NCI-H1436 (cell line): ENCODE results near the gene DIS3L2.
A peak's percentile ranks its signal among the peaks of the same experiment; 100 is the strongest.
"Not testable (repeated sequence)": the region's sequence is repeated elsewhere in the genome, so short reads cannot be mapped to it uniquely, and the experiment has no call there.

Experiments used
- DNase-seq: peaks from one replicate; lab custom pipeline; 2025; lab: John Stamatoyannopoulos, UW

The DIS3L2 gene

GRCh38 chr2:232349546-232349945 is 388.0 kb downstream of the DIS3L2 start:
- DNase-seq = no peak

GRCh38 chr2:232349946-232350635 is 388.6 kb downstream of the DIS3L2 start:
- no peak for DNase-seq

- no peak for DNase-seq
These were observed 389.5 kb downstream of the DIS3L2 start for GRCh38 chr2:232350804-232351685.

GRCh38 chr2:232351686-232352510 is 390.4 kb downstream of the DIS3L2 start:
- DNase-seq = no peak

GRCh38 chr2:232352511-232353091 is 391.1 kb downstream of the DIS3L2 start:
- DNase-seq = no peak

- no peak for DNase-seq
These were observed 391.6 kb downstream of the DIS3L2 start for GRCh38 chr2:232353096-232353495.

GRCh38 chr2:232353660-232354059 is 392.1 kb downstream of the DIS3L2 start:
- no peak for DNase-seq

GRCh38 chr2:232354069-232354468 is 392.6 kb downstream of the DIS3L2 start:
- DNase-seq = no peak

GRCh38 chr2:232361646-232362045 is 400.1 kb downstream of the DIS3L2 start:
- DNase-seq = no peak

GRCh38 chr2:232362174-232362900 is 400.8 kb downstream of the DIS3L2 start:
- DNase-seq = no peak

- DNase-seq = not testable (repeated sequence)
These were observed 401.7 kb downstream of the DIS3L2 start for GRCh38 chr2:232363064-232363783.

- no peak for DNase-seq
These were observed 402.5 kb downstream of the DIS3L2 start for GRCh38 chr2:232363784-232364615.

- not testable (repeated sequence) for DNase-seq
These were observed 403.5 kb downstream of the DIS3L2 start for GRCh38 chr2:232364806-232365594.

- DNase-seq = no peak
These were observed 404.3 kb downstream of the DIS3L2 start for GRCh38 chr2:232365621-232366321.

- DNase-seq = peak; percentile 35
These were observed 404.9 kb downstream of the DIS3L2 start for GRCh38 chr2:232366461-232366860.

- DNase-seq = no peak
These were observed 405.5 kb downstream of the DIS3L2 start for GRCh38 chr2:232367016-232367415.

- DNase-seq = no peak
These were observed 406.2 kb downstream of the DIS3L2 start for GRCh38 chr2:232367591-232368233.

- DNase-seq = no peak
These were observed 406.8 kb downstream of the DIS3L2 start for GRCh38 chr2:232368311-232368731.
